Measurements from ENCODE around the gene CDKN2B. TPM values are rescaled to one million over a fixed set of nuclear protein-coding genes. Genes with fewer than 3 reads are reported as not detected.
A peak's percentile ranks its signal among the peaks of the same experiment; 100 is the strongest.
"Not testable (repeated sequence)": the region's sequence is repeated elsewhere in the genome, so short reads cannot be mapped to it uniquely, and the experiment has no call there.

Gene CDKN2B
- total RNA-seq = 3.6 TPM
- long read RNA-seq, transcript CDKN2B-201 (2 exons, 3,911 nt) = major isoform, 5 of 5 reads
- long read RNA-seq, partial matches to known transcripts = 0 of 5 reads
- long read RNA-seq, other reads (novel, unspliced or antisense) = 0 of 5 reads

- peak; percentile 97 for DNase-seq (ENCODE audit: low spot score)
- intact Hi-C loops (cut with DNase I) = loop anchor here (5.0 to 10.0 kb wide), 3 partner anchors 42 to 197 kb away; no protein-coding TSS in a partner anchor
Observed at GRCh38 chr9:22008717-22009505, at the start of gene CDKN2B. Gene CDKN2B, minus strand, starts transcription at chr9:22009305. Its CDS starts 352 bp downstream, at chr9:22008953.

- intact Hi-C loops (cut with DNase I) = not testable (repeated sequence)
Observed at GRCh38 chr9:22057972-22058371, 48.9 kb upstream of the CDKN2B start.

GRCh38 chr9:22056402-22056801, 47.3 kb upstream of the CDKN2B start:
- intact Hi-C loops (cut with DNase I) = no loop called here
- no peak for DNase-seq (ENCODE audit: low spot score)

More at GRCh38 chr9:22057972-22058371, 48.9 kb upstream of the CDKN2B start:
- DNase-seq (ENCODE audit: low spot score) = not testable (repeated sequence)

- DNase-seq (ENCODE audit: low spot score) = no peak
- intact Hi-C loops (cut with DNase I) = no loop called here
Observed at GRCh38 chr9:22055090-22055489, 46.0 kb upstream of the CDKN2B start.

GRCh38 chr9:22054529-22054928, 45.4 kb upstream of the CDKN2B start:
- intact Hi-C loops (cut with DNase I) = no loop called here
- DNase-seq (ENCODE audit: low spot score) = no peak

GRCh38 chr9:22054076-22054475, 45.0 kb upstream of the CDKN2B start:
- intact Hi-C loops (cut with DNase I) = no loop called here
- DNase-seq (ENCODE audit: low spot score) = no peak

GRCh38 chr9:22053178-22053577, 44.1 kb upstream of the CDKN2B start:
- intact Hi-C loops (cut with DNase I) = no loop called here
- no peak for DNase-seq (ENCODE audit: low spot score)

GRCh38 chr9:22052376-22052945, 43.4 kb upstream of the CDKN2B start:
- intact Hi-C loops (cut with DNase I) = no loop called here
- no peak for DNase-seq (ENCODE audit: low spot score)

GRCh38 chr9:22050924-22051323, 41.8 kb upstream of the CDKN2B start:
- DNase-seq (ENCODE audit: low spot score) = no peak
- intact Hi-C loops (cut with DNase I) = no loop called here

GRCh38 chr9:22049411-22049810, 40.3 kb upstream of the CDKN2B start:
- intact Hi-C loops (cut with DNase I) = no loop called here
- DNase-seq (ENCODE audit: low spot score) = no peak

- no peak for DNase-seq (ENCODE audit: low spot score)
- intact Hi-C loops (cut with DNase I) = no loop called here
Observed at GRCh38 chr9:22047596-22047995, 38.5 kb upstream of the CDKN2B start.

GRCh38 chr9:22046243-22046885, 37.3 kb upstream of the CDKN2B start:
- intact Hi-C loops (cut with DNase I) = no loop called here
- no peak for DNase-seq (ENCODE audit: low spot score)

- intact Hi-C loops (cut with DNase I) = no loop called here
Observed at GRCh38 chr9:22045423-22045822, 36.3 kb upstream of the CDKN2B start.

GRCh38 chr9:22044583-22044982, 35.5 kb upstream of the CDKN2B start:
- intact Hi-C loops (cut with DNase I) = no loop called here
- DNase-seq (ENCODE audit: low spot score) = no peak

More at GRCh38 chr9:22045423-22045822, 36.3 kb upstream of the CDKN2B start:
- DNase-seq (ENCODE audit: low spot score) = no peak

GRCh38 chr9:22043928-22044327, 34.8 kb upstream of the CDKN2B start:
- no peak for DNase-seq (ENCODE audit: low spot score)
- intact Hi-C loops (cut with DNase I) = no loop called here

- no peak for DNase-seq (ENCODE audit: low spot score)
- intact Hi-C loops (cut with DNase I) = no loop called here
Observed at GRCh38 chr9:22041775-22042174, 32.7 kb upstream of the CDKN2B start.

GRCh38 chr9:22041344-22041743, 32.2 kb upstream of the CDKN2B start:
- no peak for DNase-seq (ENCODE audit: low spot score)
- intact Hi-C loops (cut with DNase I) = no loop called here

- no peak for DNase-seq (ENCODE audit: low spot score)
- intact Hi-C loops (cut with DNase I) = no loop called here
Observed at GRCh38 chr9:22040760-22041159, 31.7 kb upstream of the CDKN2B start.

- intact Hi-C loops (cut with DNase I) = loop anchor here (10.0 kb wide), 2 partner anchors 196 to 224 kb away; no protein-coding TSS in a partner anchor
Observed at GRCh38 chr9:22039258-22039657, 30.2 kb upstream of the CDKN2B start.

GRCh38 chr9:22037954-22038690, 29.0 kb upstream of the CDKN2B start:
- intact Hi-C loops (cut with DNase I) = loop anchor here (10.0 kb wide), 2 partner anchors 197 to 223 kb away; no protein-coding TSS in a partner anchor
- no peak for DNase-seq (ENCODE audit: low spot score)

More at GRCh38 chr9:22039258-22039657, 30.2 kb upstream of the CDKN2B start:
- no peak for DNase-seq (ENCODE audit: low spot score)

Measured in cardiac septum (tissue), 1 donor.